Neural cell (in vitro differentiated cells): ENCODE results near the gene PCDHGC3. TPM values are rescaled to one million over a fixed set of nuclear protein-coding genes. Genes with fewer than 3 reads are reported as not detected.
"Not testable (repeated sequence)": the region's sequence is repeated elsewhere in the genome, so short reads cannot be mapped to it uniquely, and the experiment has no call there.

Experiments
- H2AFZ ChIP-seq: fragments of 200-600, 300-800 bp; sonication (generic), shearing (Covaris generic); 2 replicates; pipeline ENCODE4 v1.6.0; 2014; ENCODE audit warnings: low read depth, mild to moderate bottlenecking, antibody characterized with exemption, low read length, moderate library complexity
- H3F3A ChIP-seq: fragments of 200-600 bp; shearing (Covaris generic); 2 replicates; pipeline ENCODE4 v1.6.1; 2016; ENCODE audit warnings: mild to moderate bottlenecking, moderate library complexity, mixed read lengths, antibody characterized with exemption, low read length; ENCODE audit not compliant: insufficient read depth, poor library complexity, severe bottlenecking
- H3K27ac ChIP-seq: fragments of 200-600, 300-800 bp; sonication (generic), shearing (Covaris generic); 2 replicates; pipeline ENCODE4 v1.5.1; 2014; ENCODE audit warnings: mild to moderate bottlenecking, low read length, moderate library complexity
- H3K27me3 ChIP-seq: fragments of 300-800, 200-600 bp; sonication (generic), shearing (Covaris generic); 2 replicates; pipeline ENCODE4 v1.6.0; 2014; ENCODE audit warnings: mild to moderate bottlenecking, low read depth, low read length, moderate library complexity; ENCODE audit not compliant: insufficient read depth
- H3K36me3 ChIP-seq: fragments of 300-800, 200-600 bp; sonication (generic), shearing (Covaris generic); 2 replicates; pipeline ENCODE4 v1.5.1; 2014; ENCODE audit warnings: mild to moderate bottlenecking, antibody characterized with exemption, low read length, moderate library complexity; ENCODE audit not compliant: insufficient read depth
- H3K4me2 ChIP-seq: fragments of 300-800, 200-600 bp; sonication (generic), shearing (Covaris generic); 2 replicates; pipeline ENCODE4 v1.6.0; 2014; ENCODE audit warnings: mild to moderate bottlenecking, low read length
- H3K4me3 ChIP-seq: fragments of 300-800, 200-600 bp; sonication (generic), shearing (Covaris generic); 2 replicates; pipeline ENCODE4 v1.5.1; 2014; ENCODE audit warnings: mild to moderate bottlenecking, low read length, moderate library complexity
- H3K79me2 ChIP-seq: fragments of 200-600 bp; shearing (Covaris generic); replicated peaks from 2 replicates; pipeline ENCODE4 v1.6.0; 2014; ENCODE audit warnings: mild to moderate bottlenecking, low read length, moderate library complexity; ENCODE audit not compliant: insufficient read depth
- H3K9ac ChIP-seq: fragments of 300-800, 200-600 bp; sonication (generic), shearing (Covaris generic); 2 replicates; pipeline ENCODE4 v1.6.1; 2016; ENCODE audit warnings: mild to moderate bottlenecking, low read length, mixed read lengths
- H3K9me2 ChIP-seq: fragments of 200-600 bp; shearing (Covaris generic); 2 replicates; pipeline ENCODE4 v1.6.1; 2016; ENCODE audit warnings: mild to moderate bottlenecking, low read length, mixed read lengths; ENCODE audit not compliant: insufficient read depth
- H3K9me3 ChIP-seq: fragments of 200-600, 300-800 bp; sonication (generic), shearing (Covaris generic); 2 replicates; pipeline ENCODE4 v1.6.1; 2016; ENCODE audit warnings: mild to moderate bottlenecking, mixed run types, low read length, moderate library complexity, mixed read lengths
- H4K20me1 ChIP-seq: fragments of 200-600 bp; shearing (Covaris generic); 2 replicates; pipeline ENCODE4 v1.6.1; 2016; ENCODE audit warnings: mild to moderate bottlenecking, mixed run types; ENCODE audit not compliant: insufficient read depth
- CTCF ChIP-seq: fragments of 450-650 bp; IDR thresholded peaks from 2 replicates; pipeline ENCODE4 v1.5.1; 2014; ENCODE audit warnings: antibody characterized with exemption, mild to moderate bottlenecking, moderate library complexity; ENCODE audit not compliant: poor library complexity, severe bottlenecking
- EP300 ChIP-seq: fragments of 450-650 bp; conservative IDR thresholded peaks from 2 replicates; pipeline ENCODE4 v1.6.1; 2014; ENCODE audit warnings: antibody characterized with exemption, mild to moderate bottlenecking, moderate library complexity; ENCODE audit not compliant: poor library complexity, severe bottlenecking
- EZH2 ChIP-seq: fragments of 200-600, 300-800 bp; shearing (Covaris generic), sonication (generic); IDR thresholded peaks from 2 replicates; pipeline ENCODE4 v1.6.1; 2014; ENCODE audit warnings: antibody characterized with exemption, low read length, borderline replicate concordance, mild to moderate bottlenecking; ENCODE audit not compliant: insufficient read depth, poor library complexity, severe bottlenecking
- MXI1 ChIP-seq: fragments of 450-650 bp; conservative IDR thresholded peaks from 2 replicates; pipeline ENCODE4 v1.6.1; 2014; ENCODE audit warnings: antibody characterized with exemption, mild to moderate bottlenecking; ENCODE audit not compliant: poor library complexity, severe bottlenecking
- POLR2AphosphoS5 ChIP-seq: IDR thresholded peaks from 2 replicates; pipeline ENCODE4 v1.6.1; 2012
- RAD21 ChIP-seq: fragments of 450-650 bp; conservative IDR thresholded peaks from 2 replicates; pipeline ENCODE4 v1.6.1; 2014; ENCODE audit warnings: antibody characterized with exemption, mild to moderate bottlenecking, moderate library complexity
- REST ChIP-seq: IDR thresholded peaks from 2 replicates; pipeline ENCODE4 v1.6.1; 2012; ENCODE audit warnings: borderline replicate concordance
- SMC3 ChIP-seq: fragments of 450-650 bp; conservative IDR thresholded peaks from 2 replicates; pipeline ENCODE4 v1.6.1; 2014; ENCODE audit warnings: antibody characterized with exemption, mild to moderate bottlenecking, moderate library complexity; ENCODE audit not compliant: poor library complexity
- polyA plus RNA-seq: library from polyadenylated mRNA; depleted of rRNA; stranded (reverse); fragments of >200 nt; gene quantifications from 2 replicates; pipeline ENCODE4 v1.2.3, GENCODE V29; 2014

The PCDHGC3 gene
- polyA plus RNA-seq, 1 donor from 2014 or later = 2.1 TPM

- H3K9me3 ChIP-seq = peaks cover 65% of the 10 kb centered on the region
- peaks cover 43% of the 10 kb centered on the region for H3K36me3 ChIP-seq
- no peak for TF ChIP-seq RAD21
- TF ChIP-seq SMC3 = no peak
- no peak for TF ChIP-seq REST
- no peak for TF ChIP-seq POLR2AphosphoS5
- TF ChIP-seq EZH2 = no peak
- TF ChIP-seq MXI1 = no peak
- no peak for TF ChIP-seq CTCF
- no peak for TF ChIP-seq EP300
Measured at GRCh38 chr5:141431286-141431685, 44.5 kb upstream of the PCDHGC3 start.

GRCh38 chr5:141432308-141432707, 43.5 kb upstream of the PCDHGC3 start:
- not testable (repeated sequence) for H3K27me3 ChIP-seq, H3F3A ChIP-seq, H3K4me3 ChIP-seq, H4K20me1 ChIP-seq, H3K27ac ChIP-seq, H3K9me2 ChIP-seq, H3K9ac ChIP-seq, H2AFZ ChIP-seq, H3K4me2 ChIP-seq
- Histone ChIP-seq H3K9me3 (peaks cover 60% of the 10 kb centered on the region), H3K79me2 (peaks cover 24% of the 10 kb centered on the region), H3K36me3 (peaks cover 33% of the 10 kb centered on the region)

More at GRCh38 chr5:141431286-141431685, 44.5 kb upstream of the PCDHGC3 start:
- Histone ChIP-seq H3K9ac (no peak overlapping the region), H3K4me2 (no peak overlapping the region), H4K20me1 (no peaks in the 10 kb centered on the region), H3K79me2 (peaks cover 27% of the 10 kb centered on the region), H3K27ac (no peak overlapping the region), H3F3A (no peaks in the 10 kb centered on the region), H3K27me3 (no peaks in the 10 kb centered on the region), H3K9me2 (no peaks in the 10 kb centered on the region), H2AFZ (no peak overlapping the region), H3K4me3 (peak overlapping the region; percentile 13)

GRCh38 chr5:141432726-141433125, 43.0 kb upstream of the PCDHGC3 start:
- H3K27me3 ChIP-seq = not testable (repeated sequence)

More at GRCh38 chr5:141432726-141433125, 43.0 kb upstream of the PCDHGC3 start:
- H3K9me2 ChIP-seq, H3K4me3 ChIP-seq, H3F3A ChIP-seq, H3K4me2 ChIP-seq, H3K9ac ChIP-seq, H2AFZ ChIP-seq, H4K20me1 ChIP-seq, H3K27ac ChIP-seq: not testable (repeated sequence)
- Histone ChIP-seq H3K9me3 (peaks cover 55% of the 10 kb centered on the region), H3K36me3 (peaks cover 28% of the 10 kb centered on the region), H3K79me2 (peaks cover 22% of the 10 kb centered on the region)
